Neural cell (in vitro differentiated cells): ENCODE measurements around the gene ANXA5. TPM values are rescaled to one million over a fixed set of nuclear protein-coding genes. Genes with fewer than 3 reads are reported as not detected.

Experiments
- H2AFZ ChIP-seq: fragments of 200-600, 300-800 bp; sonication (generic), shearing (Covaris generic); 2 replicates; pipeline ENCODE4 v1.6.0; 2014; ENCODE audit warnings: low read depth, mild to moderate bottlenecking, antibody characterized with exemption, low read length, moderate library complexity
- H3F3A ChIP-seq: fragments of 200-600 bp; shearing (Covaris generic); 2 replicates; pipeline ENCODE4 v1.6.1; 2016; ENCODE audit warnings: mild to moderate bottlenecking, moderate library complexity, mixed read lengths, antibody characterized with exemption, low read length; ENCODE audit not compliant: insufficient read depth, poor library complexity, severe bottlenecking
- H3K27ac ChIP-seq: fragments of 200-600, 300-800 bp; sonication (generic), shearing (Covaris generic); 2 replicates; pipeline ENCODE4 v1.5.1; 2014; ENCODE audit warnings: mild to moderate bottlenecking, low read length, moderate library complexity
- H3K27me3 ChIP-seq: fragments of 300-800, 200-600 bp; sonication (generic), shearing (Covaris generic); 2 replicates; pipeline ENCODE4 v1.6.0; 2014; ENCODE audit warnings: mild to moderate bottlenecking, low read depth, low read length, moderate library complexity; ENCODE audit not compliant: insufficient read depth
- H3K36me3 ChIP-seq: fragments of 300-800, 200-600 bp; sonication (generic), shearing (Covaris generic); 2 replicates; pipeline ENCODE4 v1.5.1; 2014; ENCODE audit warnings: mild to moderate bottlenecking, antibody characterized with exemption, low read length, moderate library complexity; ENCODE audit not compliant: insufficient read depth
- H3K4me2 ChIP-seq: fragments of 300-800, 200-600 bp; sonication (generic), shearing (Covaris generic); 2 replicates; pipeline ENCODE4 v1.6.0; 2014; ENCODE audit warnings: mild to moderate bottlenecking, low read length
- H3K4me3 ChIP-seq: fragments of 300-800, 200-600 bp; sonication (generic), shearing (Covaris generic); 2 replicates; pipeline ENCODE4 v1.5.1; 2014; ENCODE audit warnings: mild to moderate bottlenecking, low read length, moderate library complexity
- H3K79me2 ChIP-seq: fragments of 200-600 bp; shearing (Covaris generic); replicated peaks from 2 replicates; pipeline ENCODE4 v1.6.0; 2014; ENCODE audit warnings: mild to moderate bottlenecking, low read length, moderate library complexity; ENCODE audit not compliant: insufficient read depth
- H3K9ac ChIP-seq: fragments of 300-800, 200-600 bp; sonication (generic), shearing (Covaris generic); 2 replicates; pipeline ENCODE4 v1.6.1; 2016; ENCODE audit warnings: mild to moderate bottlenecking, low read length, mixed read lengths
- H3K9me2 ChIP-seq: fragments of 200-600 bp; shearing (Covaris generic); 2 replicates; pipeline ENCODE4 v1.6.1; 2016; ENCODE audit warnings: mild to moderate bottlenecking, low read length, mixed read lengths; ENCODE audit not compliant: insufficient read depth
- H3K9me3 ChIP-seq: fragments of 200-600, 300-800 bp; sonication (generic), shearing (Covaris generic); 2 replicates; pipeline ENCODE4 v1.6.1; 2016; ENCODE audit warnings: mild to moderate bottlenecking, mixed run types, low read length, moderate library complexity, mixed read lengths
- H4K20me1 ChIP-seq: fragments of 200-600 bp; shearing (Covaris generic); 2 replicates; pipeline ENCODE4 v1.6.1; 2016; ENCODE audit warnings: mild to moderate bottlenecking, mixed run types; ENCODE audit not compliant: insufficient read depth
- EP300 ChIP-seq: fragments of 450-650 bp; conservative IDR thresholded peaks from 2 replicates; pipeline ENCODE4 v1.6.1; 2014; ENCODE audit warnings: antibody characterized with exemption, mild to moderate bottlenecking, moderate library complexity; ENCODE audit not compliant: poor library complexity, severe bottlenecking
- EZH2 ChIP-seq: fragments of 200-600, 300-800 bp; shearing (Covaris generic), sonication (generic); IDR thresholded peaks from 2 replicates; pipeline ENCODE4 v1.6.1; 2014; ENCODE audit warnings: antibody characterized with exemption, low read length, borderline replicate concordance, mild to moderate bottlenecking; ENCODE audit not compliant: insufficient read depth, poor library complexity, severe bottlenecking
- MXI1 ChIP-seq: fragments of 450-650 bp; conservative IDR thresholded peaks from 2 replicates; pipeline ENCODE4 v1.6.1; 2014; ENCODE audit warnings: antibody characterized with exemption, mild to moderate bottlenecking; ENCODE audit not compliant: poor library complexity, severe bottlenecking
- POLR2AphosphoS5 ChIP-seq: IDR thresholded peaks from 2 replicates; pipeline ENCODE4 v1.6.1; 2012
- RAD21 ChIP-seq: fragments of 450-650 bp; conservative IDR thresholded peaks from 2 replicates; pipeline ENCODE4 v1.6.1; 2014; ENCODE audit warnings: antibody characterized with exemption, mild to moderate bottlenecking, moderate library complexity
- REST ChIP-seq: IDR thresholded peaks from 2 replicates; pipeline ENCODE4 v1.6.1; 2012; ENCODE audit warnings: borderline replicate concordance
- SMC3 ChIP-seq: fragments of 450-650 bp; conservative IDR thresholded peaks from 2 replicates; pipeline ENCODE4 v1.6.1; 2014; ENCODE audit warnings: antibody characterized with exemption, mild to moderate bottlenecking, moderate library complexity; ENCODE audit not compliant: poor library complexity
- TAF1 ChIP-seq: IDR thresholded peaks from 2 replicates; pipeline ENCODE4 v1.6.1; 2012; ENCODE audit warnings: low read depth
- polyA plus RNA-seq: library from polyadenylated mRNA; depleted of rRNA; stranded (reverse); fragments of >200 nt; gene quantifications from 2 replicates; pipeline ENCODE4 v1.2.3, GENCODE V29; 2014
- TF ChIP-seq, protein P1 (sequence below): fragments of 450-650 bp; IDR thresholded peaks from 2 replicates; pipeline ENCODE4 v1.5.1; 2014; ENCODE audit warnings: antibody characterized with exemption, mild to moderate bottlenecking, moderate library complexity; ENCODE audit not compliant: poor library complexity, severe bottlenecking

ANXA5 gene
- polyA plus RNA-seq, 1 donor from 2014 or later = 8.1 TPM

DNA sequence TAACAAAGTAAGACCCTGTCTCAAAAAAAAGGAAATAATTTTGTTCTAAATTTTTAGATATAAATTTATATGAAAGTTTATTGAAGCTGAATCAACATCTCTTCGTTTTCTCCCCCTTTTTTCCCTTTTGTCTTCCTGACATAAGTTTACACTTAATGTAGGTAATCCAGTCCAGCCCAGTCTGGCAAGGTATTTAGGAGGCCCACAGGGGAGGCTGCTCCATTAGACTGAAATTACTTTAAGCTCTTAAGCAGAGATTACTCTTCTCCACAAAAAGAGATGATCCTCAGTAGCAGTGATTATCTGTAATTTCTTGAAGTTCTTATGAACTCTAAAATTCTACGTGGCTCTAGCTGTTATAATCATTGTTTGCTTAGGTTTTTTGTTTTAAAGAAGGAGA, 46.0 kb downstream of the ANXA5 start:
- Histone ChIP-seq H3K27me3 (no peaks in the 10 kb centered on the region), H3K9me3 (no peaks in the 10 kb centered on the region), H2AFZ (no peak overlapping the region), H3K4me2 (no peak overlapping the region), H3K4me3 (no peak overlapping the region), H3F3A (no peaks in the 10 kb centered on the region), H3K36me3 (no peaks in the 10 kb centered on the region), H3K27ac (no peak overlapping the region), H3K9me2 (no peaks in the 10 kb centered on the region), H3K79me2 (no peaks in the 10 kb centered on the region), H3K9ac (no peak overlapping the region), H4K20me1 (no peaks in the 10 kb centered on the region)
- TF ChIP-seq RAD21 (no peak), EZH2 (no peak), EP300 (no peak), POLR2AphosphoS5 (no peak), MXI1 (no peak), TAF1 (no peak), REST (no peak), SMC3 (no peak)
- TF ChIP-seq, protein P1, sequence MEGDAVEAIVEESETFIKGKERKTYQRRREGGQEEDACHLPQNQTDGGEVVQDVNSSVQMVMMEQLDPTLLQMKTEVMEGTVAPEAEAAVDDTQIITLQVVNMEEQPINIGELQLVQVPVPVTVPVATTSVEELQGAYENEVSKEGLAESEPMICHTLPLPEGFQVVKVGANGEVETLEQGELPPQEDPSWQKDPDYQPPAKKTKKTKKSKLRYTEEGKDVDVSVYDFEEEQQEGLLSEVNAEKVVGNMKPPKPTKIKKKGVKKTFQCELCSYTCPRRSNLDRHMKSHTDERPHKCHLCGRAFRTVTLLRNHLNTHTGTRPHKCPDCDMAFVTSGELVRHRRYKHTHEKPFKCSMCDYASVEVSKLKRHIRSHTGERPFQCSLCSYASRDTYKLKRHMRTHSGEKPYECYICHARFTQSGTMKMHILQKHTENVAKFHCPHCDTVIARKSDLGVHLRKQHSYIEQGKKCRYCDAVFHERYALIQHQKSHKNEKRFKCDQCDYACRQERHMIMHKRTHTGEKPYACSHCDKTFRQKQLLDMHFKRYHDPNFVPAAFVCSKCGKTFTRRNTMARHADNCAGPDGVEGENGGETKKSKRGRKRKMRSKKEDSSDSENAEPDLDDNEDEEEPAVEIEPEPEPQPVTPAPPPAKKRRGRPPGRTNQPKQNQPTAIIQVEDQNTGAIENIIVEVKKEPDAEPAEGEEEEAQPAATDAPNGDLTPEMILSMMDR = no peak

DNA sequence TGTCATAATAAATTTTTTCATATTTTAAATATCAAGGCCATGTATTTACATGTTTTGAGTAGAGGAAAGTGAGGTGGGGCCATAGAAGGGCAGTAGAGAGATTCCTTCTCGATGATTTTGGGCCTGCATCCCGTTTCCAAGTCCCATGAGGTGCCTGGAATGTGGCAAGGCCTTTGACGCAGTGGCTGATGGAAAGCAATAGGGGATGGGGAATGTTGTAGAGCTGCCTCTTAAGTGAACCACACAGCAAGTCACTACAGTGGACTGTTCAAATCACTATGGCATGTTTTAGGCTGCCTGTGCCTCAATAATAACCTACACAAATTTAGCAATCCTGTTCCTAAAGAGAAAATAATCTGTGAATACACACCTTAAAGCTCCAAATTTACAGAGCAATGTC, 48.3 kb downstream of the ANXA5 start:
- H2AFZ ChIP-seq = no peak overlapping the region
- H4K20me1 ChIP-seq = no peaks in the 10 kb centered on the region
- no peak overlapping the region for H3K27ac ChIP-seq
- no peaks in the 10 kb centered on the region for H3K9me3 ChIP-seq
- H3K4me2 ChIP-seq = no peak overlapping the region
- H3K79me2 ChIP-seq = no peaks in the 10 kb centered on the region
- no peak overlapping the region for H3K9ac ChIP-seq
- no peaks in the 10 kb centered on the region for H3K36me3 ChIP-seq
- no peaks in the 10 kb centered on the region for H3K9me2 ChIP-seq
- no peaks in the 10 kb centered on the region for H3F3A ChIP-seq
- no peak overlapping the region for H3K4me3 ChIP-seq
- no peaks in the 10 kb centered on the region for H3K27me3 ChIP-seq
- TF ChIP-seq, protein P1 = no peak
- TF ChIP-seq EP300 (no peak), RAD21 (no peak), SMC3 (no peak), REST (no peak), EZH2 (no peak), MXI1 (no peak), POLR2AphosphoS5 (no peak), TAF1 (no peak)
